RKO (cell line): ENCODE data around the gene CLPSL1.
A peak's percentile ranks its signal among the peaks of the same experiment; 100 is the strongest.
"Not testable (repeated sequence)": the region's sequence is repeated elsewhere in the genome, so short reads cannot be mapped to it uniquely, and the experiment has no call there.

Source experiments
- DNase-seq: peaks from one replicate; pipeline ENCODE4 v3.0.0-alpha.2; 2016; ENCODE audit warnings: low spot score

Gene CLPSL1, protein sequence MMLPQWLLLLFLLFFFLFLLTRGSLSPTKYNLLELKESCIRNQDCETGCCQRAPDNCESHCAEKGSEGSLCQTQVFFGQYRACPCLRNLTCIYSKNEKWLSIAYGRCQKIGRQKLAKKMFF

DNA sequence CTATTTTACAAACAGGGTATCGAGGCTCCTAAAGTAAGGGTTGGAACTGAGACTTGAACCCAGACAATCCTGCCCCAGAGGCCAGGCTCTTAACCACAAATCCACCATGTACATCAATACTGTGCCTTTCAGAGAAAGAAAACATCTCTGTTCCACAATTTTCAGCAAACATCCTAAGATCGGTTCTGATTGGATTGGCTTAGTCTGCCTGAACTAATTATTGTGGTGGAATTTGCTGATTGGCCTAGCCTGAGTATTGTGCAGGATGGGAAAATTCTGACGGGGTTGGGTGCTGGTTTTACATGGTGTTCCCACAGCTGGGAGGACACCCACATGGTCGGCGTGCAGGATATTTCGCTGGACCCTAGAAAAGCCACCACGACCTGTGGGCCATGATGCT lies at the start of gene CLPSL1:
Gene CLPSL1 (plus strand): TSS at position 301 of the 400 bp plus-strand sequence. CDS start 92 bp downstream, at position 393.
- no peak for DNase-seq

DNA sequence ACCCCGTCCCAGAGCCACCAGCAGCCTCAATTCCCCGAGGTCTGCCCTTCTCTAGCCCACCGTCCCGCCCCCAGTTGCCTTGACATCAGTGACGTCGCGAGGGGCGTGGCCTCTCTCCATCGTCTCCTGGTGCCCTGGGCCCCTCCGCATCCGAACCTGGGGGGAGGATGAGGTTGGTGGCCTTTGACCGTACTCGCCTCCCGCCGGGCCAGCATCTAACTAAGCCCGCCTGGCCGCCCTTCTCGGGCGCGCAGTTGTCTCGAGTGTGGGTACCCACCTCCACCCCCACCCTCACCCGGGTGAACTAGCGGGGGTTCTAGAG lies 49.4 kb upstream of the CLPSL1 start:
- DNase-seq = peak; percentile 76

DNA sequence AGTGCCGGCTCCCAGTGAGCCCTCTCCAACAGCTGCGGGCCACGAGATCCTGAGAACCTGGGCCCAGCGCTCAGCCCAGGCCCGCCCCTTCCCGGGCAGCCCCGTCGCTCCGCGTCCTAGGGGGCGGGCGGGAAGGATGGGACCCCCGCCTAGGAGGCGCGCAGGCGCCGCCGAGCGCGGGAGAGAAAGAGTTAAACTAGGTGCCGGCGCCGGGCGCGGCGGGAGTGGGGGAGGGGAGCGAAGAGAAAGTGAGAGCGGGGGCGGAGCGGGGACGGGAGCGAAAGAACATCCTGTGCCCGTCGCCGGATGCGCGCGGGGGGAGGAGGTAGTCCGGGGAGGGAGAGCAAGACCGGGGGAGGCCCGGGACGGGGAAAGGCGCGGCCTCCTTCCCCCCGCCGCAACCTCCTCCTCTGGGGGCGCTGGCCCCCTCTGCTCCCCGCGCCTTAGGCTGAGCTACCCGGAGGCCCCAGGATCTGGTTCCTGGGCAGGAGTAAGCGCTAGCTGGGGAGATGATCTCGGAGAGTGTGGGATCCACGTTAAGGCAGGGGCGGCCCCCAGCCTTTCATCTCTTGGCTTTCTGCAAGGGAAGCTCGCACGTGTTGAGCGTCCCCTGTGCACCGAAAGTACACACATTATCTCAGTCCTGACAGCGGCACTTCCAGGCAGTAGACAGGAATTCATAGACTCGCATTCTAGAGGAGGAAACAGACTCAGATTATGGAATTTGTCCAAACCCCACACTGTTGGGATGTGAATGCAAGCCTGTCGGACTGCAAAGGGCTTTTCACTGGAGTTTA lies 48.9 kb upstream of the CLPSL1 start:
- DNase-seq = peak; percentile 88

DNA sequence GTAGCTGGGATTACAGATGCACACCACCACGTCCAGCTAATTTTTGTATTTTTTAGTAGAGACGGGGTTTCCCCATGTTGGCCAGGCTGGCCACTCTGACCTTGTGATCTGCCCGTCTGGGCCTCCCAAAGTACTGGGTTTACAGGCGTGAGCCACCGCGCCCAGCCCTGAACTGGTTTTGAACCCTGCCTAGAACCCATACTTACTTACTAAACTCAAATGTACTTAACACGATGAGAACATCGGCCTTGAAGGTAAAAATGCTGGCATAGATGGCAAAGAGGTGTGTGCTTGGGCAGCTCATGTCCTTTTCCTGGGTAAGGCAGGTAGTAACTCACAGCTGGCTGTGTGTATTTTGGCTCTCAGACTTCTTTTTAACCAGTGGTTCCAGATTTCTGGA lies 47.2 kb upstream of the CLPSL1 start:
- no peak for DNase-seq

DNA sequence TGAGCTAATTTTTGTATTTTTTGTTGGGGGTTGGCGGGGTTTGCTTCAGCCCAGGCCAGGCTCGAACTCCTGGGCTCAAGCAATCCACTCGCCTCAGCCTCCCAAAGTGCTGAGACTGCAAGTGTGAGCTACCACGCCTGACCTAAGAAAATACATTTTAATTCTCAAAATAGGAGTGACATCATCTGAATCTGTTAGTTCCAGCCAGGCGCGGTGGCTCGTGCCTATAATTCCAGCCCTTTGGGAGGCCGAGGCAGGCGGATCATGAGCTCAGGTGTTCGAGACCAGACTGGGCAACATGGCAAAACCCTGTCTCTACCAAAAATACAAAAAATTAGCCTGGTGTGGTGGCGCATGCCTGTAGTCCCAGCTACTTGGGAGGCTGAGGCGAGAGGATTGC lies 46.5 kb upstream of the CLPSL1 start:
- DNase-seq = not testable (repeated sequence)

DNA sequence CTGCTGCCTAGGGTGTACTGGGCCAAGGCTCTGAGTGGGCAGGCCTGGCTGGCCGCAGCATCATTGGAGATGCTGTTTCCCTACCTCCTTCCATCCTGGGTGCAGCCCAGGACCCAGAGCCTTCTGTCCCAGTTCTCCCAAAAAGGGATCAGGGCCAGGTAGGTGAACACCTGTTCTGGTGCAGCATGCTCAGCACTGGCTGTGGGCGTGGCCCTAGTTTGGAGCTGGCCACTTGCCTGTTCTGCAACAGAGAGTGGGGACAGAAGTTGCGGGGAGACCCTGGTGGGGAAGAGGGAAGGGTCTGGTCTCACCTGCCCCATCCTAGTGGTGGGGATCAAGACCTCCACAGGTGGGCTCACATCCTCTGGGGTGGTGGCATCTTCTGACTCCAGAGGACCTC lies 45.4 kb upstream of the CLPSL1 start:
- no peak for DNase-seq

DNA sequence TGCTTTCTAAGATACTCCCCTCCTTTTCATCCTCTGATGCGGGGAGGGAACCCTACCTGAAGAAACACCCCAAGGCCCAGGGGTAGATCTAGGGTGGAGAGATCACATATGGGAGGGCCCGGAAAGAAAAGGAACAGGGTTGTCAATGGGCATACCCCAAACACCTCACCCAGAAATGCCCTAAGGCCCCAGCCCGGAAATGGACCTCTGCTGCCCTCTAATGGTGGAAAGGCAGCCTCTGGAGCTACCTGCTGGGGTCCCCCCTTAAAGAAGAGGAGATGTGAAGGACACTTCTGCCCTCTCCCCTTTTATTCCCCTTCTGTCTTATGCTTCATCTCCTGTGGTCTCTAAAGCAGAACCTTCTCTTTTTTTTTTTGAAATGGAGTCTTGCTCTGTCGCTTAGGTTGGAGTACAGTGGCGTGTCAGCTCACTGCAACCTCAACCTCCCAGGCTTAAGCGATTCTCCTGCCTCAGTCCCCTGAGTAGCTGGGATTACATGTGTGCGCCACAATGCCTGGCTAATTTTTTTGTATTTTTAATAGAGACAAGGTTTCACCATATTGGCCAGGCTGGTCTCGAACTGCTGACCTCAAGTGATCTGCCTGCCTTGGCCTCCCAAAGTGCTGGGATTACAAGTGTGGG lies 44.4 kb upstream of the CLPSL1 start:
- DNase-seq = peak; percentile 54

DNA sequence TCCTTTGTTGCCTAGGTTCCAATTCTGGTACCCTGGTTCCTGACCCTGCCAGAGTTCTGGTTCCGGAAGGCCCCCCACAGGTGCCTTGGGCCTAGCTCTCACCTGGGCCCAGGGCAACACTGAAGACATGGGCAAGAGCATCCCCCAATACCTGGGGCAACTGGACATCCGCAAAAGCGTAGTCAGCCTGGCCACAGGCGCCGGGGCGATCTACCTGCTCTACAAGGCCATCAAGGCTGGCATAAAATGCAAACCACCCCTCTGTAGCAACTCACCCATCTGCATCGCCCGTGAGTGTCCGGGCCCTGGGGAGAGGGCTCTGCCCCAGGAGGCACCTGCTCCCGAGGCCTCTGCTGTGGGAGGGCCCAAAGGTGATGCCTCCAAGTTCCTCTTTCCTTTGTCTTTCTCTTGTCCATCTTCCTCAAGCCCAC lies 43.8 kb upstream of the CLPSL1 start, which contains the start of gene ARMC12:
Gene ARMC12 (plus strand): TSS at position 51 of the 431 bp plus-strand sequence. CDS start 77 bp downstream, at position 128.
- DNase-seq = no peak

DNA sequence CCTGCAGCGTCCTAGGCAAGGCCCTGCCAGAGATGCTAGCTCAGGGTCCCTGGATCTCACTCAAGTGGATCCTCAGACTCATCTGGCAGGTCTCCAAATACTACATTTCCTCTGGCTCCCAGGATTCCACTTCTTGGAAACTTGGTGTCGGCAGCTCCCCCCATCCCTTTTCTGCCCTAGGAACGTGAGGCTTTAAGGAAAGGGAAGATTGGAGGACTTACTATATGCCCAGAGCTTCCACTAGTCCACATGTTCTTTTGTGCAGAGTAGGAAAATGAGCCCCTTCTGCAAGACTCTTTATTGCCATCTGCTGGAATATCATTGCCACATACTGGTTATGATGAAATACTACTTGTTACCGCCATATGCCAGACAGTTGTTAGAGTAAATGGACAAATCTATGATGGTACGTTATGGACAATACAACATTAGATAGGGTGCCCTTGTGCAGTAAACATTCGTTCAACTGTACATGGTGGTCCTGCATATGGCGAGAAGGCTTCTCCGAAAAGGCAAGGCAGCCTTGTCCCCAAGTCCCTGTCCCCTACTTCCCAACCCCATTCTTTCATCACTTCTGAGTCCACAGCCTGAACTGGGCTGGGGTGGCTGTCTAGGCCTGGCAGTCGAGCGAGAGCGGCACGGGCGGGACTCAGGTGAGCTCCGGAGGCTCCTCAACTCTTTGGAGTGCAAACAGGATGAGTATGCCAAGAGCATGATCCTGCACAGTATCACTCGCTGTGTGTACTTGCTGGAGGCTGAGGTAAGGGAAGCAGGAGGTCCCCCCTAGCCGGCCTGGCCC lies 43.2 kb upstream of the CLPSL1 start:
- DNase-seq = peak; percentile 91

DNA sequence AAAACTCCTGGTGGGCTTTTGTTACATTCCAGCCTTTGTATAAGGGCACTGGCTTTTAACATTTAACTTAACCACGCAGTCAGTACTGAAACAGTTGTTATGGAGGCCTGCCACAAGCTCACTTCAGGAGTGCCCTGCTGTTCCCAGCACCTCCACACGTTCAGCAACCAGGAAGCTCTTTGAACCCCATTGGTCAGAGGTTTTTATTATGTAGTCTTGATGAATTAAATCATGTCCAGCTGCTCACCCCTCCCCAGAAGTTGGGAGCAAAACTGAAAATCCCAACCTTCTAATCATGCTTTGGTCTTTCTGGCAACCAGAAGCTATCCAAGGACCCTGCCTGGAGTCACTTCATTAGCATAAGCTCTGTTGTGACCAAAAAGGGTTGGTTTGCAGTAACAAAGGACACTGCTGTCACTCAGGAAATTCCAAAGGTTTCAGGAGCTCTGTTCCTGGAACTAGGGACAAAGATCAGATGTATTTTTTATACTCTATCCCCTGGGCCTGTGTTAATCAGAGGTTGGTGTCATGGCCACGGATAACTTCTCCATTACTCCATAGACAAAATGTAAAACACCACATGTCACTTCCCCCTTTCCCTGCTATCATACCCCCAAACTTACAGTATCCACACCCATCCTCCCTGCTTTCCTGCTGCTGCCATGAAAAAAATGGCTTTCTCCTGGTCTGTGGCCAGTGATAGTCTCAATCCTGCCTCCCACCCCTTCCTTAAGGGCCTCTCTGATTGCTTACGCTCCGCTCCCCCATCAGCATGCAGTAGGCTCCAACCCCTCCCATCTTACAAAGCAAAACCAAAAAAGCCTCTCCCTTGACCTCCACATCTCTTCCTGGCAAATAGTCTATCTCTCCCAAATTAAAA lies 40.9 kb upstream of the CLPSL1 start:
- no peak for DNase-seq

DNA sequence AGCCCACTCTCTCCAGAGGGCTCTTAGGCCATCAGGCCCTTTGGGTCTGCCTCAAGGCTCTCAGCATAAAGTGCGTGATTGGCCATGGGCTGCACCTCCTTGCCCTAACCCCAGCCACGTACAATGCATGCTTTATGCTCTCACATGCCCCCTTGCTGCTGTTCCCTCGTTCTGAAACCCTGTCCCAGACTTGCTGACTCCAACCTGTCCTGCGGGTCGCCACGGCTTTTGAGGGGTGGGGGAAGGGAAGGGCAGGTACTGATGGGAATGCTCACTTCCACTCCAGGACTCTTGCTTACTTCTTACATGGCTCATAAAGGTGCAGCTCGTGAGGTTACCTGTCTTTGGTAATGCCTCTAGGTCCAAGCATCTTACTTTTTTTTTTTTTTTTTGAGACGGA lies 38.0 kb upstream of the CLPSL1 start:
- no peak for DNase-seq

DNA sequence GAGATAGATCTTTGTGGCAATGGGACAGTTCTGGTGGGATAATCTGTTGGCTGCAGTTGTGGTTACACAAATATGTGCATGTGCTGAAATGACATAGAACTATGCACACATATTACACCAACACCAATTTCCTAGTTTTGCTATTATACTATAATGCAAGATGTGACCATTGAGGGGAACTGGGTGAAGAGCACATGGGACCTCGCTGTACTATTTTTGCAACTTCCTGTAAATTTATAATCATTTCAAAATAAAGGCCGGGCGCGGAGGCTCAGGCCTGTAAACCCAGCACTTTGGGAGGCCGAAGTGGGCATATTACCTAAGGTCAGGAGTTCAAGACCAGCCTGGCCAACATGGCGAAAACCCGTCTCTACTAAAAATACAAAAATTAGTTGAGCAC lies 35.3 kb upstream of the CLPSL1 start:
- DNase-seq = no peak

DNA sequence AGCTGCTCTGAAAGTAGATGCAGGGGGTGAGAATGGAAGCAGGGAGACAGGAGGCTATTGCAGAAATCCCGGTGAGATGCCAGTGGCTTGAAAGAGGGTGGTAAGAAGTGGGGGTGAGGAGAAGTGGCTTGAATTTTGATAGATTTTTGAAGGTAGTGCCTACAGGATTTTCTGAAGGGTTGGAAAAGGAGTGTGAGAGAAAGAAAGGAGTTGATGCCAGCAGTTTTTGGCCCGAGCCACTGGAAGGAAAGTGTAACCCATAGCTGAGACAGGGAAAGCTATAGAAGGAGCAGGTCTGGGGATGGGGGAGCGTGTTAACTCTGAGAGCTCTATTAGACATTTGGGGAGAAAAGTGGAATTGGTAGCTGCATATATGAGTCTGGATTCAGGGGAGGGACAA lies 34.3 kb upstream of the CLPSL1 start:
- DNase-seq = no peak

DNA sequence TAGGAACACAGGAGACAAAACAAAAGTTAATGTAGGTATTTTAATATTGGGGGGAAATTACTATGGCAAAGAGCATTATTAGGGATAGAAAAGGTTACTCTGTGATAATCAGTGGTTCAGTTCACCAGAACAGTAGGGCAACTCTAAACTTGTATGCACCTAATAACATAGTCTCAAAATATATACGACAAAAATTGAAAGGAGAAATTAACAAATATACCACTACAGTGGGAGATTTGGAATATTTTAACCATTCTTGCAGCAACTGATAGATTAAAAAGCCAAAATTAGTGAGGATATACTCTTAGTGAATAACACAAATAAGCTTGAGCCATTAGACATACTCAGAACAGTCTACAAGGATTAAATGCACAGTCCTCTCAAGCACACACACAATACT lies 32.9 kb upstream of the CLPSL1 start:
- DNase-seq = no peak

DNA sequence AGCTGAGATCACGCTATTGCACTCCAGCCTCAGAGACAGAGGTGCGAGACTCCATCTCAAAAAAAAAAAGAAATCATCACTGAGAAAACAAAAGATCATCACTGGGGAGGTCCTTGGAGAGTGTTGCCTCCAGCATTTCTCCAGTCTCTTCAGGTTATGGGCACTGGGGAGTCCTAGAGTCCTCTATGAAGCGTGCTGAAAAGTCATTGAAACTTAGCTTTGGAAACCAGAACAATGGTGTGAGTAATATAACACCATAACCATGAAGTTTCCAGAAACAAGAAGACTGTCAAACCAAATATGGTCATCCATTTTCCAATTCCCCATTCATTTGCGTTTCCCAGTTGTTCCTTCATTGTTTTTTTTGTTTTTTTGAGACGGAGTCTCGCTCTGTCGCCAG lies 30.3 kb upstream of the CLPSL1 start:
- DNase-seq = no peak

DNA sequence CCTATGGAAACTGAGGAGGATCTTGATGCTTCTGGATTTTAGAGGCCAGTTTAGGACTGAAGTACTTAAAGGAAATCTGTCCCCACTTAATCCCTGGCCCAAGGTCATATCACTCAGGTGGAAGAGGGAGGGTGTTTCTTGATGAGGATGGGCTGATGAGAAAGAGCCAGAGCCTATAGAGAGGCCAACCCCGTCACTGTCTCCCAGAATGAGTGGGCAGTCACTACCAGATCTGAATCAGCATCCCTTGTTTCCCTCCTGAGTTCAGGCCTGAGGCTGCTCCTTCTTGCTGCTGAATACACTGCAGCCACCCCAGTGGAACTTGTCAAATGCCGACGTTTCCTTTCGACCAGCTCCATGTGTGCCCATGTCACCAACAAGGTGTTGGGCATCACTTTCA lies 29.2 kb upstream of the CLPSL1 start:
- DNase-seq = no peak

DNA sequence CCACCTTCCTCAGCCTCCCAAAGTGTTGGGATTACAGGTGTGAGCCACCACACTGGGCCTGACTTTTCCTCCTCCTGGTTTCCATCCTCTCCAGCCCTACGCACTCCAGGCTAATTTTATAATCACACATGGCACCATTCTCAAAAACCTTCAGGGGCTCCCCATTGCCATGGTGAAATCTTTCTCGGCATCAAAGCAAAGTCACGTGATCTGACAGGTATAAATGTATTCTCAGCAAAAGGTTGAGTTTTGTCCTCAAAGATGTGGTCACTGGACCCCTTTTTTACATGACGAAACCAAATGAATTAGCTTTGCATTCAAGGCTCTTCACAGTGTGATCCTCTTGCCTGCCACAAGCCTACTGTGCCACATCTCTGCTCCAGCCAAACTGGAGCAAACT lies 28.5 kb upstream of the CLPSL1 start:
- DNase-seq = no peak

DNA sequence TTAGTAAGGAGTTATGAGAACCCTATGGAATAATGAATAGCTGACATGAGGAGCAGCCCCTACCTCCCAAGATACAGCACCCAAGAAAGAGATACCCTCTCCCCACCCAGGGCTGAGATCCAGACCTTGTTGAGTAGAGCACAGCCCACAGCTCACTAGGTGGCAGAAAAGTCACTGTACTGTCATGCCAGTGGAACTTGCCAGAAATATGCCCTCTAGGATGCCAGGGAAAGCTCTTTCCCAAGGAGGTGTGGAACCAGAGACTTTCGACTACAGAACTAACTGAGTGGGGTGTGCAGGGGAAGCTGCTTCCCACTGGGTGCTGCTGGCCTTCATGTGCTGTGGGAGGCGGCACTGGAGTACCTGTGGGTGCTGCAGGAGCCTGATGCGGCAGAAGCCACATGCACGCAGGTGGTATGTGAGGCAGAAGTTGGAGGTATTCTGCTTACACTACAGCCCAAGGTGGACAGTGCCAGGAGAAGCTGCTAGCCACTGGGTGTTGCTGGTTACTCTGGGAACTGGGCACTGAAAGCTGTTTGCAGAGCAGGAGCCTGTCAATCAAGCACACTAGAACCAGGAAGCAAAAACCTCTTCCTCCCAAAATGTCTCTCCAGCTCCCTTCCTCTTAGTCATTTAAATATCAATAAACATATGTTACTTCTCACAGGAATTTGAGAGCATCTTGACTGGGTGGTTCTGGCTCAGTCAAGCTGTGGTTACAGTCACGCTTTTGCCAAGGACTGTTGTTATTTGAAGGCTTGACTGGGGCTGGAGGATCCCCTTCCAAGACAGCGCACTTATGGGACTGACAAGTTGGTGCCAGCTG lies 26.2 kb upstream of the CLPSL1 start:
- DNase-seq = no peak

DNA sequence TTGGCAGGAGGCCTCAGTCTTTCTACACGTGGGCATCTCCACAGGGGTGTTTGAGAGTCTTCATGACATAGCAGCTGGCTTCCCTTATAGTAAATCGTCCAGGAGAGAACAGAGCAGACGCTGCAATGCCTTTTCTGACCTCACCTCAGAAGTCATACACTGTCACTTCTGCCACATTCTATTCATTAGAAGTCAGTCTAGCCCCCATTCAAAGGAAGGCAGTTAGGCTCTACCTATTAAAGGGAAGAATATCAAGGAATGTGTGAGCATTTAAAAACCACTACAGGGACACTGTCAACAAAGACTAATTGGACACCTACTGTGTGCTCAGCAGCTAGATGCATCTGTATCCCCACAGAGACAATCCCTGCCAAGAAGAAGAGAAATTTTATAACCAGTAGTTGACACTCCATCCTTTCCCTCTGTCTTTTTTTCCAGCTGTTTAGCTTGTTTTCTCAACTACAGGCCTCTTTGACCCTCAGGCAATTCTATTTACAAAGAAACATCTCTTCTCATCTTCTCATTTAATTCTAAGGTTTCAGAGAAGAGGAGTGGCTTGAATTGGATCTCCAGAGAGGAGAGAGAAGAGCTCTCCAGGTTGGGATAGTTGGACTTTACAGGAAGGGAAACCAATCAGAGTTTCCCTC lies 25.4 kb upstream of the CLPSL1 start:
- DNase-seq = no peak

DNA sequence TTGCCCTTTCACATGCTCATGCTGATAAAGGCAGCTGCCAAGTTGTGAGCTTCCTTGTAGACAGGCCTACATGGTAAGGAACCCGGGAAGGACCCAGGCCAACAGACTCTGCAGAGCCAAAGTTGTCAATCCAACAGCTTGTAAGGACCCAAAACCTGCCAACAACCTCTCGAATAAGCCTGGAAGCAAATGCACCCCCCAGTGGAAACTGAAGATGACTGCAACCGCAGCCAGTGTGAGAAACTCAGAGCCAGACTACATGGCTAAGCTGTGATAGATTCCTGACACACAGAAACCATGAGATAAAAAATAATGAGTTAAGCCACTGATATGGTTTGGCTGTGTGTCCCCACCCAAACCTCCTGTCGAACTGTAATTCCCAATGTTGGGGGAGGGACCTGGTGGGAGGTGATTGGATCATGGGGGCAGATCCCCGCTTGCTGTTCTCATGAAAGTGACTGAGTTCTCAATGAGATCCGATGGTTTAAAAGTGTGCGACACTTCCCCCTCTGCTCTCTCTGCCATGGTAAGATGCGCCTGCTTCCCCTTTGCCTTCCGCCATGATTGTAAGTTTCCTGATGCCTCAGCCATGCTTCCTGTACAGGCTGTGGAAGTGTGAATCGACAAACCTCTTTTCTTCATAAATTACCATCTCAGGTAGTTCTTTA lies 23.2 kb upstream of the CLPSL1 start:
- peak; percentile 60 for DNase-seq
